Natural killer cell treated with Interleukin-12 subunit alpha and Interleukin-12 subunit beta and Interleukin-15 and Interleukin-18, amount 100 ng/mL, for 72 hours (primary cell): ENCODE results near the gene RBFOX2. TPM values are rescaled to one million over a fixed set of nuclear protein-coding genes. Genes with fewer than 3 reads are reported as not detected.

Experiments used
- ATAC-seq, 2 donors: fragments of 150-1000 bp; cut with Tn5 transposase in 1 of 2; sonication (Bioruptor Pico), chemical (Tn5 transposase) in 1 of 2; 2 replicates each; pipeline ENCODE4 v1.10.0; 2021
- DNase-seq: peaks from one replicate; pipeline ENCODE4 v3.0.0; 2022; ENCODE audit warnings: low spot score
- H3K27ac Mint-ChIP-seq, 2 donors: 1 replicate in 1 of 2; 2 replicates in 1 of 2; pipeline ENCODE4 v1.8.0; 2022; ENCODE audit warnings: mixed read lengths in 2 of 2, mild to moderate bottlenecking in 1 of 2, moderate library complexity in 1 of 2
- H3K27me3 Mint-ChIP-seq, 2 donors: 1 replicate in 1 of 2; 2 replicates in 1 of 2; pipeline ENCODE4 v1.8.0; 2022; ENCODE audit warnings: mixed read lengths in 2 of 2
- H3K36me3 Mint-ChIP-seq: one replicate; pipeline ENCODE4 v1.8.0; 2022; ENCODE audit warnings: mixed read lengths
- H3K4me1 Mint-ChIP-seq, 2 donors: 1 replicate in 1 of 2; 2 replicates in 1 of 2; pipeline ENCODE4 v1.8.0; 2022; ENCODE audit warnings: low read depth in 2 of 2, mixed read lengths in 2 of 2, mild to moderate bottlenecking in 1 of 2
- H3K4me3 Mint-ChIP-seq: one replicate; pipeline ENCODE4 v1.8.0; 2022; ENCODE audit warnings: mixed read lengths
- H3K9me3 Mint-ChIP-seq: 2 replicates; pipeline ENCODE4 v1.8.0; 2022; ENCODE audit warnings: mixed read lengths
- total RNA-seq, 2 donors: library from RNA; stranded (reverse); gene quantifications; one replicate each; pipeline ENCODE4 v1.2.3, GENCODE V29; 2022

The RBFOX2 gene
- total RNA-seq, 2 donors from 2014 or later = 0.71 to 1.8 TPM

- Mint-ChIP-seq H3K4me3 (no peak overlapping the region), H3K36me3 (no peaks in the 10 kb centered on the region), H3K27me3 (peaks cover under 1 to 3% of the 10 kb centered on the region in 2 donors), H3K9me3 (no peaks in the 10 kb centered on the region), H3K4me1 (peaks cover 0 to 2% of the 10 kb centered on the region in 2 donors), H3K27ac (no peak overlapping the region)
- no peak for ATAC-seq
- DNase-seq = no peak
These were observed 146.2 kb downstream of the RBFOX2 start for GRCh38 chr22:35882211-35883030.

- H3K4me3 Mint-ChIP-seq = no peak overlapping the region
- H3K27me3 Mint-ChIP-seq = peaks cover 9% of the 10 kb centered on the region in 2 donors
- H3K9me3 Mint-ChIP-seq = no peaks in the 10 kb centered on the region
- peaks cover 0 to 2% of the 10 kb centered on the region in 2 donors for H3K4me1 Mint-ChIP-seq
- DNase-seq (no peak), ATAC-seq (no peak)
- no peak overlapping the region for H3K27ac Mint-ChIP-seq
- H3K36me3 Mint-ChIP-seq = no peaks in the 10 kb centered on the region
These were observed 149.3 kb downstream of the RBFOX2 start for GRCh38 chr22:35879351-35879750.

GRCh38 chr22:35873426-35873825, 155.2 kb downstream of the RBFOX2 start:
- Mint-ChIP-seq H3K36me3 (no peaks in the 10 kb centered on the region), H3K27ac (no peak overlapping the region), H3K9me3 (no peaks in the 10 kb centered on the region), H3K4me1 (no peaks in the 10 kb centered on the region), H3K4me3 (no peak overlapping the region), H3K27me3 (peaks cover 16 to 27% of the 10 kb centered on the region in 2 donors)
- ATAC-seq (no peak), DNase-seq (no peak)

GRCh38 chr22:35872451-35872850, 156.2 kb downstream of the RBFOX2 start:
- Mint-ChIP-seq H3K9me3 (no peaks in the 10 kb centered on the region), H3K4me3 (no peak overlapping the region), H3K4me1 (no peaks in the 10 kb centered on the region), H3K27me3 (peaks cover 16 to 27% of the 10 kb centered on the region in 2 donors), H3K36me3 (no peaks in the 10 kb centered on the region), H3K27ac (no peak overlapping the region)
- DNase-seq = no peak
- ATAC-seq = no peak

- no peaks in the 10 kb centered on the region for H3K4me1 Mint-ChIP-seq
- ATAC-seq = no peak
- H3K36me3 Mint-ChIP-seq = no peaks in the 10 kb centered on the region
These were observed 157.9 kb downstream of the RBFOX2 start for GRCh38 chr22:35870517-35871293.

GRCh38 chr22:35868938-35869337, 159.7 kb downstream of the RBFOX2 start:
- no peaks in the 10 kb centered on the region for H3K36me3 Mint-ChIP-seq
- H3K27me3 Mint-ChIP-seq = peaks cover 6 to 13% of the 10 kb centered on the region in 2 donors
- no peak overlapping the region for H3K27ac Mint-ChIP-seq
- no peaks in the 10 kb centered on the region for H3K9me3 Mint-ChIP-seq
- DNase-seq (no peak), ATAC-seq (no peak)
- H3K4me1 Mint-ChIP-seq = no peaks in the 10 kb centered on the region
- H3K4me3 Mint-ChIP-seq = no peak overlapping the region

More at GRCh38 chr22:35870517-35871293, 157.9 kb downstream of the RBFOX2 start:
- Mint-ChIP-seq H3K9me3 (no peaks in the 10 kb centered on the region), H3K4me3 (no peak overlapping the region), H3K27me3 (peaks cover 10 to 17% of the 10 kb centered on the region in 2 donors), H3K27ac (no peak overlapping the region)
- DNase-seq = no peak

GRCh38 chr22:35866651-35867050, 162.0 kb downstream of the RBFOX2 start:
- no peaks in the 10 kb centered on the region for H3K36me3 Mint-ChIP-seq
- no peak overlapping the region for H3K27ac Mint-ChIP-seq
- H3K27me3 Mint-ChIP-seq = peaks cover 6 to 16% of the 10 kb centered on the region in 2 donors
- H3K4me1 Mint-ChIP-seq = no peaks in the 10 kb centered on the region
- H3K9me3 Mint-ChIP-seq = no peaks in the 10 kb centered on the region
- ATAC-seq = no peak
- no peak overlapping the region for H3K4me3 Mint-ChIP-seq
- no peak for DNase-seq

GRCh38 chr22:35864545-35865165, 164.0 kb downstream of the RBFOX2 start:
- no peak overlapping the region for H3K4me3 Mint-ChIP-seq
- no peaks in the 10 kb centered on the region for H3K9me3 Mint-ChIP-seq
- no peaks in the 10 kb centered on the region for H3K36me3 Mint-ChIP-seq
- DNase-seq (no peak), ATAC-seq (no peak)
- no peak overlapping the region for H3K27ac Mint-ChIP-seq
- peaks cover 0 to 3% of the 10 kb centered on the region in 2 donors for H3K4me1 Mint-ChIP-seq
- peaks cover 4 to 7% of the 10 kb centered on the region in 2 donors for H3K27me3 Mint-ChIP-seq

GRCh38 chr22:35863432-35863831, 165.2 kb downstream of the RBFOX2 start:
- no peaks in the 10 kb centered on the region for H3K36me3 Mint-ChIP-seq
- H3K4me1 Mint-ChIP-seq = peaks cover 0 to 6% of the 10 kb centered on the region in 2 donors
- no peaks in the 10 kb centered on the region for H3K9me3 Mint-ChIP-seq
- H3K4me3 Mint-ChIP-seq = no peak overlapping the region
- no peak for DNase-seq
- ATAC-seq = no peak
- peaks cover 4 to 7% of the 10 kb centered on the region in 2 donors for H3K27me3 Mint-ChIP-seq
- no peak overlapping the region for H3K27ac Mint-ChIP-seq

GRCh38 chr22:35862697-35863096, 165.9 kb downstream of the RBFOX2 start:
- Mint-ChIP-seq H3K4me3 (no peak overlapping the region), H3K36me3 (no peaks in the 10 kb centered on the region), H3K27ac (no peak overlapping the region), H3K27me3 (peaks cover 4 to 7% of the 10 kb centered on the region in 2 donors), H3K9me3 (no peaks in the 10 kb centered on the region), H3K4me1 (peaks cover 0 to 6% of the 10 kb centered on the region in 2 donors)
- DNase-seq (no peak), ATAC-seq (no peak)

- Mint-ChIP-seq H3K4me3 (no peak overlapping the region), H3K27me3 (peaks cover 12 to 15% of the 10 kb centered on the region in 2 donors), H3K4me1 (peaks cover 0 to 6% of the 10 kb centered on the region in 2 donors), H3K27ac (no peak overlapping the region), H3K36me3 (no peaks in the 10 kb centered on the region), H3K9me3 (no peaks in the 10 kb centered on the region)
- ATAC-seq (no peak), DNase-seq (no peak)
These were observed 167.2 kb downstream of the RBFOX2 start for GRCh38 chr22:35861451-35861850.

- no peak for ATAC-seq
- Mint-ChIP-seq H3K27ac (no peak overlapping the region), H3K27me3 (peaks cover 14 to 20% of the 10 kb centered on the region in 2 donors), H3K4me3 (no peak overlapping the region), H3K36me3 (no peaks in the 10 kb centered on the region), H3K9me3 (no peaks in the 10 kb centered on the region), H3K4me1 (peaks cover 0 to 6% of the 10 kb centered on the region in 2 donors)
- no peak for DNase-seq
These were observed 167.8 kb downstream of the RBFOX2 start for GRCh38 chr22:35860837-35861236.

- DNase-seq = no peak
- no peaks in the 10 kb centered on the region for H3K9me3 Mint-ChIP-seq
- H3K4me1 Mint-ChIP-seq = peaks cover 0 to 6% of the 10 kb centered on the region in 2 donors
- no peaks in the 10 kb centered on the region for H3K36me3 Mint-ChIP-seq
- H3K4me3 Mint-ChIP-seq = no peak overlapping the region
- ATAC-seq = no peak
- H3K27ac Mint-ChIP-seq = no peak overlapping the region
- peaks cover 14 to 20% of the 10 kb centered on the region in 2 donors for H3K27me3 Mint-ChIP-seq
These were observed 168.4 kb downstream of the RBFOX2 start for GRCh38 chr22:35860087-35860733.
